WTC11 (cell line): ENCODE results near the gene AMN. TPM values are rescaled to one million over a fixed set of nuclear protein-coding genes. Genes with fewer than 3 reads are reported as not detected.

Experiments
- ATAC-seq: fragments of 200-7000 bp; cut with Tn5 transposase; 2 replicates; pipeline ENCODE4 v1.10.0; 2021; ENCODE audit warnings: mild to moderate bottlenecking, moderate library complexity
- CTCF ChIA-PET: fragments of 300-600 bp; sonication (Branson Sonifier 250); formaldehyde crosslinking; loops from one replicate; lab custom pipeline; 2021; ENCODE audit warnings: antibody characterized with exemption; lab: Charles Lee
- POLR2A ChIA-PET: fragments of 350-600 bp; sonication (Branson Sonifier 250); formaldehyde crosslinking; loops from one replicate; lab custom pipeline; 2021; ENCODE audit warnings: antibody characterized with exemption; lab: Charles Lee
- DNase-seq: peaks from one replicate; pipeline ENCODE4 v3.0.0; 2021; ENCODE audit warnings: low spot score
- H3K27ac Mint-ChIP-seq: 2 replicates; pipeline ENCODE4 v1.8.0; 2021; ENCODE audit warnings: mixed read lengths
- H3K27me3 Mint-ChIP-seq: 2 replicates; pipeline ENCODE4 v1.8.0; 2021; ENCODE audit warnings: low read depth, mild to moderate bottlenecking, moderate library complexity, mixed read lengths
- H3K36me3 Mint-ChIP-seq: 2 replicates; pipeline ENCODE4 v1.8.0; 2021; ENCODE audit warnings: mixed read lengths
- H3K4me1 Mint-ChIP-seq: 2 replicates; pipeline ENCODE4 v1.8.0; 2022; ENCODE audit warnings: mixed read lengths
- H3K4me3 Mint-ChIP-seq: 2 replicates; pipeline ENCODE4 v1.8.0; 2021; ENCODE audit warnings: mild to moderate bottlenecking, moderate library complexity, mixed read lengths
- H3K9me3 Mint-ChIP-seq: 2 replicates; pipeline ENCODE4 v1.8.0; 2021; ENCODE audit warnings: mixed read lengths
- ARID4B ChIP-seq: sonication (generic); formaldehyde crosslinking; IDR thresholded peaks from 2 replicates; pipeline ENCODE4 v1.8.0; 2023; ENCODE audit warnings: missing genetic modification reagents, mild to moderate bottlenecking, borderline replicate concordance
- ATF3 ChIP-seq: sonication (generic); formaldehyde crosslinking; conservative IDR thresholded peaks from 2 replicates; pipeline ENCODE4 v1.8.1; 2022; ENCODE audit warnings: mild to moderate bottlenecking, missing genetic modification reagents
- E2F4 ChIP-seq: sonication (generic); formaldehyde crosslinking; IDR thresholded peaks from 2 replicates; pipeline ENCODE4 v1.8.1; 2022; ENCODE audit warnings: low read depth, mild to moderate bottlenecking, moderate library complexity, missing genetic modification reagents, borderline replicate concordance
- FOXJ3 ChIP-seq: sonication (generic); formaldehyde crosslinking; IDR thresholded peaks from 2 replicates; pipeline ENCODE4 v1.9.0; 2021; ENCODE audit warnings: missing genetic modification reagents, mild to moderate bottlenecking, borderline replicate concordance
- FOXP4 ChIP-seq: sonication (generic); formaldehyde crosslinking; IDR thresholded peaks from 2 replicates; pipeline ENCODE4 v1.8.0; 2022; ENCODE audit warnings: mild to moderate bottlenecking, missing genetic modification reagents
- GRHL2 ChIP-seq: fragments of 250-450 bp; sonication (Bioruptor Pico); IDR thresholded peaks from 2 replicates; pipeline ENCODE4 v1.8.0; 2022; ENCODE audit warnings: mild to moderate bottlenecking, moderate library complexity; ENCODE audit not compliant: insufficient replicate concordance, severe bottlenecking
- HMGXB4 ChIP-seq: sonication (generic); formaldehyde crosslinking; IDR thresholded peaks from 2 replicates; pipeline ENCODE4 v1.8.1; 2023; ENCODE audit warnings: mild to moderate bottlenecking, moderate library complexity, missing genetic modification reagents
- JUN ChIP-seq: sonication (generic); formaldehyde crosslinking; IDR thresholded peaks from 2 replicates; pipeline ENCODE4 v1.8.0; 2023; ENCODE audit warnings: mild to moderate bottlenecking, missing genetic modification reagents
- MLX ChIP-seq: sonication (generic); formaldehyde crosslinking; IDR thresholded peaks from 2 replicates; pipeline ENCODE4 v1.8.1; 2023; ENCODE audit warnings: mild to moderate bottlenecking, missing genetic modification reagents, moderate library complexity
- MYBL2 ChIP-seq: sonication (generic); formaldehyde crosslinking; IDR thresholded peaks from 2 replicates; pipeline ENCODE4 v1.8.1; 2023; ENCODE audit warnings: mild to moderate bottlenecking, moderate library complexity, missing genetic modification reagents
- NFYB ChIP-seq: sonication (generic); formaldehyde crosslinking; conservative IDR thresholded peaks from 2 replicates; pipeline ENCODE4 v1.8.0; 2022; ENCODE audit warnings: low read depth, missing genetic modification reagents
- NR2C2 ChIP-seq: sonication (generic); formaldehyde crosslinking; IDR thresholded peaks from 2 replicates; pipeline ENCODE4 v1.8.0; 2022; ENCODE audit warnings: mild to moderate bottlenecking, missing genetic modification reagents
- USF2 ChIP-seq: sonication (generic); formaldehyde crosslinking; IDR thresholded peaks from 2 replicates; pipeline ENCODE4 v1.8.1; 2023; ENCODE audit warnings: mild to moderate bottlenecking, missing genetic modification reagents, moderate library complexity
- ZNF263 ChIP-seq: sonication (generic); formaldehyde crosslinking; IDR thresholded peaks from 2 replicates; pipeline ENCODE4 v1.8.1; 2022; ENCODE audit warnings: low read depth, mild to moderate bottlenecking, moderate library complexity, missing genetic modification reagents
- ZNF416 ChIP-seq: fragments of 250-450 bp; sonication (Bioruptor Pico); IDR thresholded peaks from 2 replicates; pipeline ENCODE4 v1.9.0; 2021; ENCODE audit warnings: mild to moderate bottlenecking, inconsistent platforms
- ZNF425 ChIP-seq: fragments of 250-450 bp; sonication (Bioruptor Pico); conservative IDR thresholded peaks from 2 replicates; pipeline ENCODE4 v1.9.0; 2021; ENCODE audit warnings: mild to moderate bottlenecking
- ZNF671 ChIP-seq: fragments of 250-450 bp; sonication (Bioruptor Pico); IDR thresholded peaks from 2 replicates; pipeline ENCODE4 v1.8.0; 2021; ENCODE audit warnings: mild to moderate bottlenecking
- total RNA-seq: library from RNA; stranded (reverse); gene quantifications from 3 replicates; pipeline ENCODE4 v1.2.3, GENCODE V29; 2021

AMN gene
- total RNA-seq, 1 experiment from 2014 or later: 2.8 TPM

GRCh38 chr14:102977475-102977874 lies 55.0 kb downstream of the AMN start:
- ChIA-PET POLR2A (no interaction called here), CTCF (interaction anchor here (0.9 kb wide), 1 partner anchor 400 kb away, joined by 4 read pairs; no protein-coding TSS in a partner anchor)
- no peaks in the 10 kb centered on the region for H3K9me3 Mint-ChIP-seq
- ATAC-seq: no peak
- H3K4me1 Mint-ChIP-seq: no peaks in the 10 kb centered on the region
- no peak for TF ChIP-seq HMGXB4 (CRISPR knock-in tag)
- TF ChIP-seq ZNF263 (CRISPR knock-in tag): no peak
- no peak for TF ChIP-seq MYBL2
- no peak for TF ChIP-seq MLX
- TF ChIP-seq USF2 (CRISPR knock-in tag): no peak
- no peak for TF ChIP-seq FOXJ3 (CRISPR knock-in tag)
- TF ChIP-seq NR2C2: no peak
- TF ChIP-seq GRHL2 (CRISPR knock-in tag): no peak
- H3K36me3 Mint-ChIP-seq: peaks cover 55% of the 10 kb centered on the region
- no peaks in the 10 kb centered on the region for H3K27me3 Mint-ChIP-seq
- no peak for DNase-seq
- H3K4me3 Mint-ChIP-seq: no peak overlapping the region
- H3K27ac Mint-ChIP-seq: no peak overlapping the region

- DNase-seq (no peak), ATAC-seq (no peak)
- no peaks in the 10 kb centered on the region for H3K9me3 Mint-ChIP-seq
- CTCF ChIA-PET: no interaction called here
- H3K27me3 Mint-ChIP-seq: no peaks in the 10 kb centered on the region
- POLR2A ChIA-PET: no interaction called here
- no peaks in the 10 kb centered on the region for H3K4me1 Mint-ChIP-seq
- H3K27ac Mint-ChIP-seq: no peak overlapping the region
- TF ChIP-seq JUN (CRISPR knock-in tag): no peak
- TF ChIP-seq NFYB: no peak
- TF ChIP-seq E2F4 (CRISPR knock-in tag): no peak
- TF ChIP-seq ZNF671 (CRISPR knock-in tag): no peak
- no peak for TF ChIP-seq ARID4B (CRISPR knock-in tag)
- no peak for TF ChIP-seq ZNF425
- no peak for TF ChIP-seq HMGXB4 (CRISPR knock-in tag)
- no peak for TF ChIP-seq ATF3 (CRISPR knock-in tag)
- TF ChIP-seq ZNF416 (CRISPR knock-in tag): no peak
- TF ChIP-seq FOXP4 (CRISPR knock-in tag): no peak
- H3K4me3 Mint-ChIP-seq: no peak overlapping the region
- peaks cover 48% of the 10 kb centered on the region for H3K36me3 Mint-ChIP-seq
These were observed 56.9 kb downstream of the AMN start for GRCh38 chr14:102979406-102979805.
